Measurements from ENCODE around the gene ANKRD33.

The ANKRD33 gene

DNA sequence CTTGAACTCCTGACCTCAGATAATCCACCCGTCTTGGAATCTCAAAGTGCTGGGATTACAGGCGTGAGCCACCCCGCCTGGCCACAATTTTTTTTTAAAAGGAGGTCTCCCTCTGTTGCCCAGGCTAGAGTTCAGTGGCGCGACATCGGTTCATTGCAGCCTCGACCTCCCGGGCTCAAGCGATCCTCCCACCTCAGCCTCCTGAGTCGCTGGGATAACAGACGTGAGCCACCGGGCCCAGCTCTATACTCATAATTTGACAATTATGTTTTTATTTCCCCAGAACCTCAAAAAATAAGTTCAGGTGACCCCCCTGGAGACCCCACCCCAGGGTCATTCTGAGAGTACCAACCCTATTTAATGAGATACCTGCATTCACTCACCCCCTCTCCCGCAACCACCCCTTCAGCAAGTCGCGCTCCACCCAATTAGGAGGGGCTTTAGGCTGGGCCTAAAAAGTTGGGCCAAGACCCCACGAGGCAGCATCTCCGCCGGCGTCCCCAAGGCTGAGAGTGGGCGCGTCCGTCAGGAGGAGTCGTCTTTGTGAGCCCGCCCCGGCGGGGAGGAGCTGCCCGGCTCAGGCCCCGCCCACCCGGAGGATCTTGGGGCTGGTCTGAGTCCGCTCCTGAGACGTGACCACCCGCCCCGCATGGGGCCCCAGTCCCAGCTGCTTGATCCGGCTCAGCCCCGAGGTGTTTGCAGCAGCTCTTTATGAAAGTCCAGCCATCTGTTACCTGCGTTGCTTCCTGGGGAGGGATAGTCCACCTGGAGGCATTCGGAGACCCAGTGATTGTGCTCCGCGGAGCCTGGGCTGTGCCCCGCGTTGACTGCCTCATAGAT lies at the start of gene ANKRD33:
ANKRD33 (plus strand) TSS at position 628 of the 840 bp plus-strand sequence; CDS start at position 712, 84 bp downstream.
- FAIRE-seq: no peak

DNA sequence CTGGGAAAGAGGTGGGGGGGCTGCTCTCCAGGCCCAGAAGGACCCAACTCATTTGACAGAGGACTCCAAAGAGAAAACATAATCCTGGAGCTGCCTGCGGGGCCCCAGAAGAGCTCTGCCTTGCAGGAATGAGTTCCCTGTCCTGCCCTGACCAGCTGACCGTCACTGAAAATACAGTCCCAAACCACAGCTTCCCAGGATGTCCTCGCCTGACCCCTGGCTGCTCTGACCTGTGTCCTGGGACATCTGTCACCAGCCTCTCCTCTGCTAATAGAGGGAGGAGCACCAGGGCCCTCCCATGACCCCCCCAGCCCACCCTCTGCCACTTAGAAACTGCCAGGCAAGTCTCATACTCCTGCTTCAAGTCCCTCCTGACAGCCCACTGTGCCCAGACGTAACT lies 49.1 kb upstream of the ANKRD33 start:
- no peak for FAIRE-seq

- FAIRE-seq: no peak
Observed at GRCh38 chr12:51839310-51839947, 48.5 kb upstream of the ANKRD33 start.

GRCh38 chr12:51840966-51841365 lies 46.9 kb upstream of the ANKRD33 start:
- no peak for FAIRE-seq

- no peak for FAIRE-seq
Observed at GRCh38 chr12:51841727-51842126, 46.2 kb upstream of the ANKRD33 start.

- FAIRE-seq: no peak
Observed at GRCh38 chr12:51844854-51845253, 43.0 kb upstream of the ANKRD33 start.

- FAIRE-seq: no peak
Observed at GRCh38 chr12:51845482-51845881, 42.4 kb upstream of the ANKRD33 start.

DNA sequence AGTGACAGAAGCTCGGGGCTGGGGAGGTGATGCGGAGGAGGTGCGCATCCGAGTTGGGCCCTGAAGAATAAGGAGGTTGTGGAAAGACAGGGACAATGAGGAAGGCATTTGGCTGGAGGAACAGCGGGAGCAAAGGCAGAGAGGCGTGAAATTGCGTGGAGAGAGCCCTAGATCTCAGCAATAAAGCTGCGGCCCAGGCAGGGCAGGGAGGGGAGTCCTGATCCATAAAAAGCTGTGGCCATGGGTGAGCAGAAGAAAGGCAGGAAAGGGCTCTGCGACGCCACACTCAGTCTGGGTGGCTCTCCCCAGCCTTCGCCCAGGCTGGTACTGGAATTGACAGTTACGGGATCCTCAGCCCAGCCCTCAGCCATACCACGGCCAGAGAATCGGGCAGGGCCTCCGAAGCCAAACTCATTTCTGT lies 41.6 kb upstream of the ANKRD33 start:
- no peak for FAIRE-seq

- no peak for FAIRE-seq
Observed at GRCh38 chr12:51846911-51847642, 40.8 kb upstream of the ANKRD33 start.

DNA sequence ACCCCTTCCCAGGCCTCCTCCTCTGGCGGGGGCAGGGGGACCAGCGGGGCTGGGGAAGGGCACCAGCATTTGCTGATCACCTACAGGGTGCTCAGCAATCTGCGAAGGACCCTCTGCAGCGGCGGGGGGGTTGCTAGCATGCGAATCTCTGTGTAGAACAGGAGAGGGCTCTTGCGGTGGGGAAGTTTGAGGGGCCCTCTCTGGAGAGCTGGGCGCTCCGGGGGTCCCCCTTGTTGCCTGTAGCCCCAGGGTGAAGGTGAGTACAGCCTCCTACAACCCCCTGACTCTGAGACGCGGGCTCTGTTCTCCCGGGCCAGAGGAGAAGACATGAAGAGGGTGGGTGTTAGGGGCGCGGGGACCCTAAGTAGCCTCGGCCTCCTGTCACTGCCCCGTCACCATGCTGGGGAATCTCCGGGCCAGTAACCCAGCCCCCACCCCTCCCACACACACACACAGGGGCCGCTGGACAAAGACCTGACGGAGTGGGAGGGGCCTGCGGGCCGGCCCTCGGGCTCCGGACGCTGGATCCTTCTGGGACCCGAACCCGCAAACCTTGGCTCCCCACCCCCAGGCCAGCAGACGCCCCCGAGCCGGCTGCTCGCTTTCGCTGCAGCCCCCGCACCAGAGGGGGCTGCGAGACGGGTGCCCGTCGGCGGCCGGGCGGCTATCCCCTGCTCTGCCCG lies 40.1 kb upstream of the ANKRD33 start:
- no peak for FAIRE-seq

- no peak for FAIRE-seq
Observed at GRCh38 chr12:51848326-51848727, 39.6 kb upstream of the ANKRD33 start, which contains the start of gene FIGNL2. TSS of gene FIGNL2 (minus strand) at chr12:51848718. CDS start at chr12:51822413, 26,305 bp downstream.

DNA sequence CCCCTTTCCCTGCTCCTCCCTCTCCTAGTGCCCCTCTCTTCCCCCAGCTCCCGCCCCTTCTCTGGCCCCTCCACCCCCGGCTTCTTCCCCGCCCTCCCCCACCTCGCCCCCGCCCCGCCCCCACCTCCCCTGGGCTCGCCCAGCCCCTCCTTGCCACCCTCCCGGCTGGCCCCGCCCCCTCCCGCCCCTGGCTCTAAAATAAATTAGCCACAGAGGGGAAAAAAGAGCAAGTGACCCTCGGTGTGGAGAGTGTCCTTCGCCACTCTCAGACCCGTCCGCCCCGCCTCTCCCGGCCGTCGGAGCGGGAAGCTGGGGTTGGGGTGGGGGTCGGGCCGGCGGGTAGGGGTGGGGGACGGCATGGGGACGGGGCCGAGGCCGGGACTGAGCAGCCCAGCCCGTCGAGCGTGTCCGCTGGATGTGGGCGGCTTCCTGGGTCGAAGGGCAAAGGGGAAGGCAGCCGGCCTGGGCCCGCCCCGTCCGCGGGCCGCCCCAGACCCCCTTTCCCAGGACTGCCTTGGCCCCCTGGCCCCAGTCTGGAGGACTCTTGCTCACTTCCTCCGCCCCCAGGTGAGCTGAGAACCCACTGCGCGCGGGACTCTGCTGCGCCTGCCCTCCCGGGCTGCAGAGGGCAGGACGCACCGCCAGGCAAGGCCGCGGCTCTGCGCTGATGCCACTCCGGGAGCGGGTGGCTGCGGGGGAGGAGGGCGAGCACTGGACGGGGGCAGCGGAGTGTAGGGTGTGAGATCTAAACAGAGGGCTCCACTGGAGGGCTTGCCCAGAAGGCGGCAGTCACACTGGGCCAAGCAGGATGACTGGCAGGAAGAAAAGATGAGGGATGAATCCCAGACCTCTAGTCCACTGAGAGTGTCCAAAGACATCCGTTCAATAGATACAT lies 38.8 kb upstream of the ANKRD33 start:
- FAIRE-seq: no peak

DNA sequence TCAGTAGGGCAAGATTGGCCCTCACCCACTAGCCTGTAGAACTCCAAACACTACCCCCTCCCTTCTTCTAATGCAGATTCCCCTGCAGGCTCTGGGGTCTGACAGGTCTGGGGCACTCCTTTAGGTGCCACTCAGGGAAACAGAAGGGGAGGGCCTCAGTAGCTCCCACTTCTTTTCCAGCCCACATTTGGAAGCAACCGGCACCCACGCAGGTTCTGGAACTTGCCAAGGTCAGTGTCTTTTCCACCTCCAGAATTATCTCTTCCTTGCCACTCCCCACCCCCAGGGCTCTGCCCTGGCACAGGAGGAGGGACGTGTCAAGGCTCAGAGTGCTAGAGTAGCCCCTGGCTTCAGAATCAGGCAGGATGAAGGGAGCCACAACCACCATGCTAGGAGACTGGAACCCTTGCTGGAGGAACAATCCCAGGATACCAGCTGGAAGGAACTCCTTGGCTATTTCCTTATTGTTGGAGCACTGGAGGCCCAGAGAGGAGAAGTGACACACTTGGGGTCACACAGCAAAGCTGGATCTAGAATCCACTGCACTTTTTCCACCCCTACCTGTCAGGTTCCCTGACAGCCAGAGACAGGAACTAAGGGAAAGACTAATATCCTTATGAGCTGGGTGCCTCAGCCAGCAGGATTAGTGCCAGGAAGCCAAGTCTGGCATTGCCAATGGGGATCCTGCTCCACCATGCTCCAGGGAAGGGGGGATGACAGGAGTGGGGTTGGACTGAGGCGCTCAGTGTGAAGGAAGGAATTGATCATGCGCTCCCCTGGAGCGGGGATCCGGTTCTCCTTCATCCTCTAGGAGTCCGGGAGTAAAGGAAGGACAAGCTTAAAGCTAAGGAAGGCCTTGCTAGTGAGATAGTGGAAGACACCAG lies 37.6 kb upstream of the ANKRD33 start:
- no peak for FAIRE-seq

DNA sequence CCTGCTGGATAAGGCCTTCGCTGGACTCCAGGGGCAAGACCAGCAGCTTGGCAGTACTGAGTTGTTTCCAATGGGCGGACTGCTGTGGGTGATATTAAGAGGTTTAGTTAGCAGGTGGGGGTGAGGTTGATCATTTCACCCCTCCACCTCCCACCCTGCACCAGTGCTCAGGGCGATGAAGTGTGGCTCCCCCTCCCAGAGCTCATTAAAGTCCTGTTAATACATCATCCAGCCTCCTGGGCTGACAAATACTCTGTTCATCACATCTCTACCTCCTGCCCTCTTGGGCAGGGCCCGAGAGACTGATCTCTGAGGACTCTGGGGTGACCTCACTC lies 37.0 kb upstream of the ANKRD33 start:
- FAIRE-seq: no peak

- no peak for FAIRE-seq
Observed at GRCh38 chr12:51851413-51852124, 36.3 kb upstream of the ANKRD33 start.

DNA sequence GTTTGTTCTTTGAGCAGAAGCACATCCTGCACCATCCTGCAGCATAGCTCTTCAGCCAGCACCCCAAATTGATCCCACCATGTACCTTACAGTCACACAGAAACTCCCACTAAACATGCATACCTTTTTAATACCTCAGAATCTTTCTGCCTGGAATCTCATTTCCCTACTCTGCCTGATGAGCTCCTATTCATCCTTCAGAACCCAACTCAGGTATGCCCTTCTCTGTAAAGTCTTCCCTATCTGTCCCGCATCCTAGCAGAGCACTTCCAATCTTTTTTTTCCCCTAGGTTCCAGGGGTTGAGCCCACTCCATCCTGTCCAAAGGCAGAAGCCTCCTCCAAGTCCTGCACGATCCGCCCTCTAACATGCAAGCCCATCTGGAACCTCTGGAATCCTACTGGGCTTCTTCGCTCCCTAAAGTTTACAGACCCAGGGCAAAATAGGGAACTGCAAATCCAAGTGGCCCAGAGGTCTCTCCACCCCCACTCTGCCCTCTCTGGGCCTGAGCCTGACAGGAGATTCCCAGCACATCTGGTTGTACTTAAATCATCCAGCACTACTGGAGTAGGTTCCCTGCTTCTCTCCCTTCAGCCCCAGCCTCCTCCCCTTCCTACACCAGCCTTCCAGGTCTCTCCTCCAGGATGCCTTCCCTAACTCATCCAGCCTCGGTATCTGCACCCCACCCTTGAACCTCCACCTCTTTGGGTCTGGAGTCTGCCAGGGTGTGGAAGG lies 35.3 kb upstream of the ANKRD33 start:
- no peak for FAIRE-seq

- FAIRE-seq: no peak
Observed at GRCh38 chr12:51855586-51856428, 32.1 kb upstream of the ANKRD33 start.

DNA sequence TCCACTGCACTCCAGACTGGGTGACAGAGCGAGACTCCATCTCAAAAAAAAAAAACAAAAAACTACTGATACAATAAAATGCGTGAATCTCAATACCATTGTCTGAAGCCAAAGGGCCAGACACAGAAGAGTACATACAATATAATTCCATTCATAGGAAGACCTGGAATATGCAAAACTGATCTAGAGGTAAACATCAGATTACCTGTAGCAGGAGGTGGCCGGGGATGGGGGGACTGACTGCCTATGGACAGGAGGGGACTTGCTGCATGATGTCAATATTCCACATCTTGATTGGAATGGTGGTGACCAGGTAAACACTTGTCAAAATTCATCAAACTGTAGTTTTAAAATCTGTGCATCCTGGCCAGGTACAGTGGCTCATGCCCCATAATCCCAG lies 26.9 kb upstream of the ANKRD33 start:
- no peak for FAIRE-seq
